Natural killer cell (primary cell): ENCODE results near the gene MNX1. TPM values are rescaled to one million over a fixed set of nuclear protein-coding genes. Genes with fewer than 3 reads are reported as not detected.

ENCODE experiments used
- ATAC-seq, 3 donors: fragments of 150-1000 bp in 2 of 3; fragments of 200-7000 bp in 1 of 3; cut with Tn5 transposase; 1 replicate in 1 of 3; 2 replicates in 2 of 3; pipeline ENCODE4 v1.10.0; 2021; ENCODE audit warnings: mild to moderate bottlenecking in 2 of 3, moderate library complexity in 2 of 3
- DNase-seq, 2 donors: peaks; one replicate each; pipeline versions ENCODE4 v3.0.0 to v3.0.0-alpha.2; 2013 to 2021; ENCODE audit warnings: mixed read lengths in 1 of 2
- H3K27ac ChIP-seq: one replicate; pipeline ENCODE4 v1.5.1; 2013; ENCODE audit warnings: mild to moderate bottlenecking, low read length
- H3K27me3 ChIP-seq: one replicate; pipeline ENCODE4 v1.6.1; 2013; ENCODE audit warnings: low read length; ENCODE audit not compliant: control insufficient read depth, insufficient read depth
- H3K36me3 ChIP-seq: one replicate; pipeline ENCODE4 v1.6.1; 2013; ENCODE audit warnings: low read length; ENCODE audit not compliant: control insufficient read depth, insufficient read depth
- H3K4me1 ChIP-seq: one replicate; pipeline ENCODE4 v1.6.1; 2013; ENCODE audit warnings: low read length; ENCODE audit not compliant: control insufficient read depth, insufficient read depth
- H3K4me3 ChIP-seq: one replicate; pipeline ENCODE4 v1.5.1; 2013; ENCODE audit warnings: low read length
- H3K9me3 ChIP-seq: one replicate; pipeline ENCODE4 v1.6.1; 2013; ENCODE audit warnings: low read length; ENCODE audit not compliant: control insufficient read depth, insufficient read depth
- H3K27ac Mint-ChIP-seq, 2 donors: one replicate each; pipeline ENCODE4 v1.8.0; 2022; ENCODE audit warnings: mild to moderate bottlenecking in 2 of 2, mixed read lengths in 2 of 2, moderate library complexity in 1 of 2
- H3K27me3 Mint-ChIP-seq, 2 donors: one replicate each; pipeline ENCODE4 v1.8.0; 2022; ENCODE audit warnings: low read depth in 2 of 2, mixed read lengths in 2 of 2
- H3K36me3 Mint-ChIP-seq: one replicate; pipeline ENCODE4 v1.8.0; 2022; ENCODE audit warnings: mixed read lengths
- H3K4me1 Mint-ChIP-seq, 2 donors: one replicate each; pipeline ENCODE4 v1.8.0; 2022; ENCODE audit warnings: mixed read lengths in 2 of 2
- H3K4me3 Mint-ChIP-seq: one replicate; pipeline ENCODE4 v1.8.0; 2022; ENCODE audit warnings: mild to moderate bottlenecking, moderate library complexity, mixed read lengths
- H3K9me3 Mint-ChIP-seq, 2 donors: one replicate each; pipeline ENCODE4 v1.8.0; 2022; ENCODE audit warnings: mixed read lengths in 2 of 2
- WGBS: methylation state at CpG from one replicate; pipeline ENCODE4 v1.1.7; 2013; ENCODE audit warnings: missing lambda C conversion rate; ENCODE audit not compliant: insufficient coverage; 5-methylcytosine and 5-hydroxymethylcytosine counted together
- intact Hi-C: fragments of 100-400 bp; cut with micrococcal nuclease; formaldehyde crosslinking; loops from one replicate; pipeline ENCODE4 v1.14.2; 2022
- total RNA-seq, 4 donors: library from RNA; stranded (reverse); fragments of 120-200 nt in 1 of 4; gene quantifications; one replicate each; pipeline versions ENCODE4 v1.2.3 to v1.2.4, GENCODE V29; 2013 to 2022
- TF ChIP-seq, protein P1 (sequence below): fragments of 200-600 bp; IDR thresholded peaks from one replicate; pipeline ENCODE4 v1.8.0; 2022; ENCODE audit warnings: antibody characterized with exemption

Gene MNX1
- total RNA-seq, 3 donors from 2014 or later (not counting 1 experiment from before 2014, with no cell fraction given) = not detected

DNA sequence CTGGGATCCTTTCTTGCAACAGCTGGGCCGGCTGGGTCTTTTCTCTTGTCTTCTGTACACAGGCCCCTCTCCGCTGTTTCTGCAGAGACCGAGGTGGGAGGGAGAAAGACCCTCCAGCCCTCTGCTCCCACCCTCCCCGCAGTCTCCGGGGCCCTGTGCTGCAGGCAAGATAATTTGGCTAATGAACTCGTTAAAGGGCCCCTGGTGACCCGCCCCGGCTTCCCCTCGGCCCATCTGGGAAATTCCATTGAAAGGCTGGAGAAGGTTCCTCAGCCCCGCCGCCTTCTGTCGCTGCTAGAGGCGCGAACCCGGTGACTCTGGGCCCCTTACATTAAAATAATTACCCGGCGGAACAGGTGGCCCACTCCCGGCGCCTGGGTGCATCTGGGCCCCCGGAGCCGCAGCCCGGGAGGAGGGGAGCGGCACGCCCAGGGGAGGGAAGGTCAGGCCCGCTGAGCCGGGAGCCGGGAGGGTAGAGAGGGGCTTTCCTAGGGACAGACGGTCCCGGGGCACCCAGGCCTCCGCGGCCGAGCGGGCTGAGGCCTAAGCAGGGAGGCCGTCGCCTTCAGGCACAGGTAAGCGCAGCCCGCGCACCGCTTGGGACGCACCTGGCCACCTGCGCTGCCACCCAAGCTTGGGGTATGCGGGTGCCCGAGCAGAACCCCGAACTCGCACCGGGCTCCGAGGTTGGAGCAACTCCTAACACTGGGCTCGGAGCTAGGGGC is 7.3 kb upstream of the MNX1 start:
- H3K27me3 ChIP-seq = peaks cover 69% of the 10 kb centered on the region
- H3K36me3 Mint-ChIP-seq = no peaks in the 10 kb centered on the region

DNA sequence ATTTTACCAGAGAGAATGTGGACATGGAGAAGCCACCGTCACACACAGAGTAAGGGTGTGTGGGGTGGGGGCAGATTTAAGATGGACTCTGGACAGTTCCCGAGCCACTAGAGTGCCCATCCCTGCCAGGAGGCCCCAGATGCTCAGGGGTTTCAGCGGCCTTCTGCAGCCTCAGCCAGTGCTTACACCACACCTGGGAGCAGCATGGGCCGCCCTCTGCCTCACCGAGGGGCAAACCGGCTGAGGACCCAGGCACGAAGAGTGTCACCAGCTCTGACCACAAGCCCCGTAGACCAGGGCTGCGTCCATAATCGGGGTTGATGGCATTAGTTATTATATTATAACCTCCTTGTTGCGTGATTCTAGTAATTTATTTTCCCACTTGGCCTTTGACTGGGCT is 6.7 kb upstream of the MNX1 start:
- DNase-seq (no peak), ATAC-seq (no peak)
- no peak overlapping the region for H3K27ac Mint-ChIP-seq
- H3K4me3 Mint-ChIP-seq = no peak overlapping the region
- TF ChIP-seq, protein P1, sequence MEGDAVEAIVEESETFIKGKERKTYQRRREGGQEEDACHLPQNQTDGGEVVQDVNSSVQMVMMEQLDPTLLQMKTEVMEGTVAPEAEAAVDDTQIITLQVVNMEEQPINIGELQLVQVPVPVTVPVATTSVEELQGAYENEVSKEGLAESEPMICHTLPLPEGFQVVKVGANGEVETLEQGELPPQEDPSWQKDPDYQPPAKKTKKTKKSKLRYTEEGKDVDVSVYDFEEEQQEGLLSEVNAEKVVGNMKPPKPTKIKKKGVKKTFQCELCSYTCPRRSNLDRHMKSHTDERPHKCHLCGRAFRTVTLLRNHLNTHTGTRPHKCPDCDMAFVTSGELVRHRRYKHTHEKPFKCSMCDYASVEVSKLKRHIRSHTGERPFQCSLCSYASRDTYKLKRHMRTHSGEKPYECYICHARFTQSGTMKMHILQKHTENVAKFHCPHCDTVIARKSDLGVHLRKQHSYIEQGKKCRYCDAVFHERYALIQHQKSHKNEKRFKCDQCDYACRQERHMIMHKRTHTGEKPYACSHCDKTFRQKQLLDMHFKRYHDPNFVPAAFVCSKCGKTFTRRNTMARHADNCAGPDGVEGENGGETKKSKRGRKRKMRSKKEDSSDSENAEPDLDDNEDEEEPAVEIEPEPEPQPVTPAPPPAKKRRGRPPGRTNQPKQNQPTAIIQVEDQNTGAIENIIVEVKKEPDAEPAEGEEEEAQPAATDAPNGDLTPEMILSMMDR = no peak
- H3K9me3 Mint-ChIP-seq = no peaks in the 10 kb centered on the region
- peaks cover 15% of the 10 kb centered on the region for H3K4me1 ChIP-seq
- no peak overlapping the region for H3K4me3 ChIP-seq
- 20% methylated on average over 11 of the region's 11 CpGs for WGBS
- H3K36me3 Mint-ChIP-seq = no peaks in the 10 kb centered on the region
- no peak overlapping the region for H3K27ac ChIP-seq
- peaks cover 51 to 56% of the 10 kb centered on the region in 2 donors for H3K27me3 Mint-ChIP-seq
- H3K9me3 ChIP-seq = no peaks in the 10 kb centered on the region
- H3K4me1 Mint-ChIP-seq = no peaks in the 10 kb centered on the region
- peaks cover 66% of the 10 kb centered on the region for H3K27me3 ChIP-seq
- intact Hi-C loops = no loop called here
- no peaks in the 10 kb centered on the region for H3K36me3 ChIP-seq

More for the DNA sequence above, 7.3 kb upstream of the MNX1 start:
- Mint-ChIP-seq H3K27ac (no peak overlapping the region), H3K4me1 (peaks cover 0 to 3% of the 10 kb centered on the region in 2 donors), H3K9me3 (no peaks in the 10 kb centered on the region), H3K4me3 (no peak overlapping the region), H3K27me3 (peaks cover 54 to 56% of the 10 kb centered on the region in 2 donors)
- no peaks in the 10 kb centered on the region for H3K36me3 ChIP-seq
- no peaks in the 10 kb centered on the region for H3K9me3 ChIP-seq
- H3K4me3 ChIP-seq = no peak overlapping the region
- WGBS = 7% methylated on average over 48 of the region's 48 CpGs
- intact Hi-C loops = no loop called here
- no peak overlapping the region for H3K27ac ChIP-seq
- ATAC-seq (no peak), DNase-seq (no peak)
- TF ChIP-seq, protein P1 = no peak
- H3K4me1 ChIP-seq = peaks cover 15% of the 10 kb centered on the region

DNA sequence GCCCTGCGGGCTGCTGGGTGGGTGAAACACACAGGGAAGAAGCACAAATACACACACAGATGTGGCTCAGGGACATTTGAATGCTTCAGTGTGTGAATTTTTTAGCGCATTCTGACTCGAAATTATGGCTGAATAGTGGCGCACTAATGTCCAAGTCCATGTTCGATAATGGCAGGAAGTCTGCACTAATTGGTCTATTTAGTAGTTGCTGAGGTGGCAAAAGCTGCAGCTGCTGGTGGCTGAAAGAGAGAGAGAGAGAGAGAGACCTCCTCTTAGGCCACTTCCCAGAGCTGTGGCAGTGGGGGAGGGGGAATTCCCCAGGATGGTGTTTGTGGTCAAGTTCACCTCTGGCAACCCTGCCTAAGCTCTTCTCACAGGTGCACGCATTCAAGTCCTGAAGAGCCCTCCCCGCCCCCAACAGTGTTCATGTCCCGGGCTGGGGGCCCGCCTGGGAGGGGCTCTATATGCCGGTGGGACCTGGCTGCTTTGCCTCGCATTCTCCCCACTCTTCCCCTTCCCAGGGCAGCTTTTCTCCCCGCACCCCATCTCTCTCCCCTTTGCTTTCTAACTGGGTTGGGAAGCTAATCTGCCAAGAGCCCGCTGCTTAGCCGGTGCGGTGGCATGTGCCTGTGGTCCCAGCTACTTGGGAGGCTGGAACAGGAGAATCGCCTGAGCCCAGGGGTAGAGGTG is 6.0 kb upstream of the MNX1 start:
- Mint-ChIP-seq H3K36me3 (no peaks in the 10 kb centered on the region), H3K27me3 (peaks cover 55 to 59% of the 10 kb centered on the region in 2 donors), H3K4me1 (no peaks in the 10 kb centered on the region), H3K27ac (no peak overlapping the region), H3K9me3 (no peaks in the 10 kb centered on the region), H3K4me3 (no peak overlapping the region)
- no peak overlapping the region for H3K4me3 ChIP-seq
- H3K9me3 ChIP-seq = no peaks in the 10 kb centered on the region
- intact Hi-C loops = no loop called here
- peaks cover 19% of the 10 kb centered on the region for H3K4me1 ChIP-seq
- no peak overlapping the region for H3K27ac ChIP-seq
- 6% methylated on average over 16 of the region's 16 CpGs for WGBS
- DNase-seq (no peak), ATAC-seq (no peak)
- TF ChIP-seq, protein P1 = no peak
- H3K36me3 ChIP-seq = no peaks in the 10 kb centered on the region
- H3K27me3 ChIP-seq = peaks cover 70% of the 10 kb centered on the region
